Activated T-cell treated with anti-CD3 and anti-CD28 coated beads, Interleukin-2, amount 50 U/mL, for 72 hours (primary cell): ENCODE results near the gene ATXN2. TPM values are rescaled to one million over a fixed set of nuclear protein-coding genes. Genes with fewer than 3 reads are reported as not detected.
"Not testable (repeated sequence)": the region's sequence is repeated elsewhere in the genome, so short reads cannot be mapped to it uniquely, and the experiment has no call there.

Source experiments
- ATAC-seq, 2 donors: fragments of 150-1000 bp; cut with Tn5 transposase; replicated peaks in 1 of 2; 2 replicates each; pipeline ENCODE4 v1.10.0; 2021; ENCODE audit warnings: moderate library complexity in 2 of 2, mild to moderate bottlenecking in 1 of 2
- DNase-seq, 2 donors: peaks; one replicate each; pipeline ENCODE4 v3.0.0; 2021 to 2022; ENCODE audit warnings: mixed read lengths in 1 of 2
- H3K27ac Mint-ChIP-seq: one replicate; pipeline ENCODE4 v1.8.0; 2022; ENCODE audit warnings: mild to moderate bottlenecking, moderate library complexity, mixed read lengths
- H3K27me3 Mint-ChIP-seq: one replicate; pipeline ENCODE4 v1.8.0; 2022; ENCODE audit warnings: low read depth, mixed read lengths
- H3K36me3 Mint-ChIP-seq, 2 donors: one replicate each; pipeline ENCODE4 v1.8.0; 2022; ENCODE audit warnings: mixed read lengths in 2 of 2, mild to moderate bottlenecking in 1 of 2; ENCODE audit not compliant: insufficient read depth in 2 of 2
- H3K4me1 Mint-ChIP-seq: one replicate; pipeline ENCODE4 v1.8.0; 2022; ENCODE audit warnings: low read depth, mixed read lengths
- H3K4me3 Mint-ChIP-seq, 2 donors: one replicate each; pipeline ENCODE4 v1.8.0; 2022; ENCODE audit warnings: mild to moderate bottlenecking in 2 of 2, mixed read lengths in 2 of 2, moderate library complexity in 2 of 2
- H3K9me3 Mint-ChIP-seq, 2 donors: one replicate each; pipeline ENCODE4 v1.8.0; 2022; ENCODE audit warnings: mixed read lengths in 2 of 2
- total RNA-seq, 2 donors: library from RNA; stranded (reverse); gene quantifications; one replicate each; pipeline ENCODE4 v1.2.3, GENCODE V29; 2022

The ATXN2 gene
- total RNA-seq, 2 donors from 2014 or later, result 45.4 to 47.9 TPM

GRCh38 chr12:111546171-111546570 is 52.9 kb downstream of the ATXN2 start:
- Mint-ChIP-seq H3K4me1 (peaks cover 42% of the 10 kb centered on the region), H3K36me3 (peaks cover 9 to 31% of the 10 kb centered on the region in 2 donors), H3K4me3 (peak overlapping the region; percentile 34 to 77), H3K27ac (peak overlapping the region; percentile 90), H3K27me3 (no peaks in the 10 kb centered on the region), H3K9me3 (peaks cover 0 to 3% of the 10 kb centered on the region in 2 donors)
- DNase-seq, result no peak
- no peak for ATAC-seq

GRCh38 chr12:111544032-111544431 is 55.1 kb downstream of the ATXN2 start:
- Mint-ChIP-seq H3K4me1 (peaks cover 42% of the 10 kb centered on the region), H3K36me3 (peaks cover 9 to 31% of the 10 kb centered on the region in 2 donors), H3K4me3 (no peak overlapping the region), H3K27ac (peak overlapping the region; percentile 26), H3K27me3 (no peaks in the 10 kb centered on the region), H3K9me3 (peaks cover 0 to 3% of the 10 kb centered on the region in 2 donors)
- DNase-seq, result no peak
- no peak for ATAC-seq

DNA sequence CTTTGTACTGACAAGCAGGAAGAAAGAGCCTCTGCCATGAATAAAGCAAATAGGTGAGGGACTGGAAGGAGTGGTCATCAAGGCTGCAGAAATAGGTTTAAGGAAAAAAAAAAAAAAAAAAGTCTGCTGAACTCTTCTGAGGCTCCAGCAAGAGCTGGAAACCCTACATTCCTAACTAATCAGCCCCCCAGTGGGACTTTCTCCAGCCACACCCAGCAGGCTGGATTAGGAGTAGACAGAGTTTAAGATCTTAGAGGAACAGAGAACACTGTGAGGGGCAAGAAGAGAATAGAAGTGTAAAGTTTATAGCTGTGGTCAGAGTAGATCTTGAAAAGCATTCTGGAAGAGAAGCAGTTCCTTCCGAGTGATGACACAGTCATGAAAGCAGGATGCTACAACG is 66.4 kb downstream of the ATXN2 start:
- Mint-ChIP-seq H3K9me3 (no peaks in the 10 kb centered on the region), H3K4me3 (no peak overlapping the region), H3K4me1 (peaks cover 14% of the 10 kb centered on the region), H3K27me3 (no peaks in the 10 kb centered on the region), H3K27ac (no peak overlapping the region), H3K36me3 (peaks cover 3 to 9% of the 10 kb centered on the region in 2 donors)
- ATAC-seq (no peak), DNase-seq (no peak)

DNA sequence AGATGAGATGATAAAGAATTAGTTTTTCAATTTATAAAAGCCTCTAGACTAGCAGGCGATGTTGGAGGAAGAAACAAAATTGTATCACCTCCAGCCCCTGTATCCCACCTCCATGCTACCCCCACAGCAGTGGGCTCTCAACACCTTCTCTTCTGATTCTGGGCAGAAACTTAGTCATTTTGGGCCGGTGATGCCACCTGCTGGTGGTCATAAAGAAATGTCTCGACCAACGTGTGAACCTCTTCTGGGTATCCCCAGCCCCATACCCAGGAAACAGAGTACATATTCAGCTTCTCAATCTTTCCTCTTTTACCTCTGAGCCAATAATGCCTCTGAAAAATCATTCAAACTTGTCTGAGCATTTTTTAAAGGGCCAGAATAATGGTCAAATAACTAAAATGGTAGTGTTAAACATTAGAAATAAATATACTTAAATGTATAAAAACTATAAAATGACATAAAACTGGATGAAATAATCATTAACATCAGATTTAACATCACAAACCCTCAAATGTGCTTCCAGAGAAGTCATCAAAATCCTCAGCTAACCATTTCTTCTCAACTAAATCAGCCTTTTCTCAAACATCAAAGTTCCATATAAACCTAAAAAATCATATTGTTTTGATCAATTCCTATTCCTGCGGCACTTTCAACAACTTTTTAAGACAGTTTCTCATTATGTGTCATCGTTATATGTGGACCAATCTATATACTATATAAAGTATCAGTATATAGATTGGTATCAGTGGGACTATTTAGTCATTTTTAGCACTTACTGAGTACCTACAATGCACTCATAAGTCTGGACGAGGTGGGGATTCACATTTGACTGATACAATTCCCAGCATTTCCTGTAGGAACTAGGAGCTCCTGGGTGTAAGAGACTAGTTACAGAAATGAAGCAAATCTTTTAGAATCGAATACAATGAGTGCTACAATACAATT is 69.4 kb downstream of the ATXN2 start:
- peak; percentile 63 to 72 for DNase-seq
- Mint-ChIP-seq H3K27me3 (no peaks in the 10 kb centered on the region), H3K4me3 (peak overlapping the region in 1 of 2 donors; percentile 48), H3K4me1 (peaks cover 14% of the 10 kb centered on the region), H3K27ac (peak overlapping the region; percentile 97), H3K36me3 (peaks cover 3 to 12% of the 10 kb centered on the region in 2 donors), H3K9me3 (no peaks in the 10 kb centered on the region)
- peak; percentile 91 to 93 for ATAC-seq

DNA sequence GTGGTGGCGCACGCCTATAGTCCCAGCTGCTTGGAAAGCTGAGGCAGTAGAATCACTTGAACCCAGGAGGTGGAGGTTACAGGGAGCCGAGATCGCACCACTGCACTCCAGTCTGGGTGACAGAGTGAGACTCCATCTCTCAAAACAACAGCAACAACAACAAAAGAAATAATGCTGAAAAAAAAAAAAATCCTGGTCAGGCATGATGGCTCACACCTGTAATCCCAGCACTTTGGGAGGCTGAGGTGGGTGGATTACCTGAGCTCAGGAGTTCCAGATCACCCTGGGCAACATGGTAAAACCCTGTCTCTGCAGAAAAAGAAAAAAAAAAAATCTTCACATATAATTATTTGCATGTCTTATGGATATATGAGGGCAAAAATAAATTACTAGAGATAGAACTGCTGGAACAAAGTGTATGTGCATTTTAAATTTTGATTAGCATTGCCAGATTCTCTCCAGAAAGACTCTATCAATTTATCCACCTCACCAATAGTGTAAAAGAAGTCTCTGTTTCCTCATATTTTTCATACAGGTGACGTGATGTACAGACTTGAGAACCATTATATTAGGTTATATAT is 75.4 kb downstream of the ATXN2 start:
- Mint-ChIP-seq H3K36me3 (peaks cover 1 to 15% of the 10 kb centered on the region in 2 donors), H3K27me3 (no peaks in the 10 kb centered on the region), H3K4me1 (no peaks in the 10 kb centered on the region), H3K27ac (no peak overlapping the region), H3K4me3 (no peak overlapping the region), H3K9me3 (no peaks in the 10 kb centered on the region)
- ATAC-seq (no peak), DNase-seq (no peak)

GRCh38 chr12:111521801-111522200 is 77.3 kb downstream of the ATXN2 start:
- Mint-ChIP-seq H3K9me3 (no peaks in the 10 kb centered on the region), H3K27me3 (no peaks in the 10 kb centered on the region), H3K4me1 (no peaks in the 10 kb centered on the region), H3K4me3 (no peak overlapping the region), H3K27ac (no peak overlapping the region), H3K36me3 (peaks cover 1 to 12% of the 10 kb centered on the region in 2 donors)
- ATAC-seq (no peak), DNase-seq (no peak)

- H3K27ac Mint-ChIP-seq, result no peak overlapping the region
- H3K36me3 Mint-ChIP-seq, result peaks cover 1 to 8% of the 10 kb centered on the region in 2 donors
- peak; percentile 56 to 73 for ATAC-seq
Measured at GRCh38 chr12:111519937-111520336, 79.2 kb downstream of the ATXN2 start.

GRCh38 chr12:111519083-111519482 is 80.0 kb downstream of the ATXN2 start:
- H3K27me3 Mint-ChIP-seq, result no peaks in the 10 kb centered on the region
- ATAC-seq, result no peak
- H3K36me3 Mint-ChIP-seq, result peaks cover 0 to 5% of the 10 kb centered on the region in 2 donors
- H3K27ac Mint-ChIP-seq, result no peak overlapping the region
- no peak for DNase-seq
- H3K4me3 Mint-ChIP-seq, result no peak overlapping the region
- H3K9me3 Mint-ChIP-seq, result no peaks in the 10 kb centered on the region
- H3K4me1 Mint-ChIP-seq, result no peaks in the 10 kb centered on the region

More at GRCh38 chr12:111519937-111520336, 79.2 kb downstream of the ATXN2 start:
- Mint-ChIP-seq H3K4me1 (no peaks in the 10 kb centered on the region), H3K4me3 (no peak overlapping the region), H3K27me3 (no peaks in the 10 kb centered on the region), H3K9me3 (no peaks in the 10 kb centered on the region)
- DNase-seq, result no peak

DNA sequence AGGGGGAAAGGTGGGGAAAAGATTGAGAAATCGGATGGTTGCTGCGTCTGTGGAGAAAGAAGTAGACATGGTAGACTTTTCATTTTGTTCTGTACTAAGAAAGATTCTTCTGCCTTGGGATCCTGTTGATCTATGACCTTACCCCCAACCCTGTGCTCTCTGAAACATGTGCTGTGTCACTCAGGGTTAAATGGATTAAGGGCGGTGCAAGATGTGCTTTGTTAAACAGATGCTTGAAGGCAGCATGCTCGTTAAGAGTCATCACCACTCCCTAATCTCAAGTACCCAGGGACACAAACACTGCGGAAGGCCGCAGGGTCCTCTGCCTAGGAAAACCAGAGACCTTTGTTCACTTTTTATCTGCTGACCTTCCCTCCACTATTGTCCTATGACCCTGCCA is 91.4 kb downstream of the ATXN2 start:
- H3K27ac Mint-ChIP-seq, H3K27me3 Mint-ChIP-seq, DNase-seq, ATAC-seq, H3K9me3 Mint-ChIP-seq, H3K4me3 Mint-ChIP-seq: not testable (repeated sequence)
- H3K36me3 Mint-ChIP-seq, result peaks cover 2 to 17% of the 10 kb centered on the region in 2 donors
- peaks cover 11% of the 10 kb centered on the region for H3K4me1 Mint-ChIP-seq

GRCh38 chr12:111507258-111507657 is 91.9 kb downstream of the ATXN2 start:
- H3K4me3 Mint-ChIP-seq, H3K27me3 Mint-ChIP-seq, ATAC-seq, DNase-seq, H3K27ac Mint-ChIP-seq, H3K9me3 Mint-ChIP-seq: not testable (repeated sequence)
- H3K4me1 Mint-ChIP-seq, result peaks cover 11% of the 10 kb centered on the region
- peaks cover 2 to 17% of the 10 kb centered on the region in 2 donors for H3K36me3 Mint-ChIP-seq

- ATAC-seq, result no peak
- no peak overlapping the region for H3K27ac Mint-ChIP-seq
- peaks cover 2 to 17% of the 10 kb centered on the region in 2 donors for H3K36me3 Mint-ChIP-seq
- no peaks in the 10 kb centered on the region for H3K9me3 Mint-ChIP-seq
- peaks cover 11% of the 10 kb centered on the region for H3K4me1 Mint-ChIP-seq
- no peak for DNase-seq
- no peak overlapping the region for H3K4me3 Mint-ChIP-seq
- H3K27me3 Mint-ChIP-seq, result no peaks in the 10 kb centered on the region
Measured at GRCh38 chr12:111506260-111506659, 92.9 kb downstream of the ATXN2 start.

DNA sequence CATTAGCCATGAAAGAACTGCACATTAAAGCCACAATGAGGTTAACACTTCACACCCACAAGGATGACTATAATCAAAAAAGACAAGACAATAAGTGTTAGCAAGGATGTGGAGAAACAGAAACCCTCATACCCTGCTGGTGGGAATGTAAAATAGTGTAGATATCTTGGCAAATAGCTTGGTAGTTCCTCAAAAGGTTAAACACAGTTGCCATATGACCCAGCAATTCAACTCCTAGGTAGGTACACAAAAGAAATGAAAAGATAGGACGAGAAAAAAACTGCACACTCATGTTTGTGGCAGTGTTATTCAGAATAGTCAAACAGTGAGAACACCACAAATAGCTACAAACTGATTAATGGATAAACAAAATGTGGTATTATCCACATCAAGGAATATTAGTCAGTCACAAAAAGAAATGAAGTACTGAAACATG is 93.5 kb downstream of the ATXN2 start:
- ATAC-seq, result peak; percentile 67 to 69
- DNase-seq, result no peak
- Mint-ChIP-seq H3K4me3 (no peak overlapping the region), H3K27ac (peak overlapping the region; percentile 55), H3K36me3 (peaks cover 4 to 14% of the 10 kb centered on the region in 2 donors), H3K9me3 (no peaks in the 10 kb centered on the region), H3K4me1 (peaks cover 11% of the 10 kb centered on the region), H3K27me3 (no peaks in the 10 kb centered on the region)

GRCh38 chr12:111503116-111503515 is 96.0 kb downstream of the ATXN2 start:
- Mint-ChIP-seq H3K4me3 (no peak overlapping the region), H3K4me1 (peaks cover 11% of the 10 kb centered on the region), H3K27me3 (no peaks in the 10 kb centered on the region), H3K9me3 (no peaks in the 10 kb centered on the region), H3K36me3 (peaks cover 4 to 17% of the 10 kb centered on the region in 2 donors), H3K27ac (no peak overlapping the region)
- no peak for DNase-seq
- ATAC-seq, result no peak
